ENCODE measurements around the gene REXO1.

DNA sequence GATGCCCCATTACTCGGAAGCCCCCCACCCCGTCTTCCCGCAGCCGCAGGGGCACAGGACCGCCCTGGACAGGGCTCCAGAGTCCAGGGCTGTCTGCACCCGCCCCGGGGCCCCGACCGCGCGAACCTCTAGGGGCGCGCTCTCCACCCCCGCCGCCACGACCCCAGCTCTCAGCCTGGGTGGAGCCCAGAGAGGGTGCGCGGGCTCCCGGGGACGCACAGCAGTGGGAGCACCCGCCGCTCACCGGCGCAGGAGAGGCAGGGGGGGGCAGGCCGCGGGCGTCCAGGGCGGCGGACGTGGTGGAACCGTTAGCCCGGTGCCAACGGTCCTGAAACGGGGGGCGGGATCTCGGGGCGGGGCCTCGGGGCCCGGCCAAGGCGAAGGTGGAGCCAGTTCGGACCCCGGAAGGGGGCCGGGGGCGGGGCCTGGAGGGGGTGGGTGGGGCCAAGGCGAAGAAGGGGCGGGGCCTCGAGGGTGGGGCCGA, 36.3 kb downstream of the REXO1 start, which contains the start of gene ATP8B3:
- TF ChIP-seq ZNF180 (CRISPR knock-in tag; IDR thresholded peaks at IDR 0.05; ENCODE audit: borderline replicate concordance, low read depth), result no peak
- TF ChIP-seq SP4 (CRISPR knock-in tag; IDR thresholded peaks at IDR 0.05), result no peak
- no peak for TF ChIP-seq NONO (IDR thresholded peaks at IDR 0.05)
- TF ChIP-seq NONO (CRISPR knock-in tag; conservative IDR thresholded peaks at IDR 0.05), result peak; percentile 15; the same call in 1 of the 2 replicates
- TF ChIP-seq ZNF678 (CRISPR knock-in tag; IDR thresholded peaks at IDR 0.05), result no peak
- TF ChIP-seq CTCF (CRISPR knock-in tag; IDR thresholded peaks at IDR 0.05), result peak; percentile 35; the same call in 1 of the 2 replicates
- TF ChIP-seq RFXAP (CRISPR knock-in tag; IDR thresholded peaks at IDR 0.05; ENCODE audit: borderline replicate concordance), result no peak
- no peak for TF ChIP-seq REST (IDR thresholded peaks at IDR 0.05; ENCODE audit: borderline replicate concordance in 1 of 2, low read depth in 1 of 2, low read length in 2 of 2)
- TF ChIP-seq EZH2 (conservative IDR thresholded peaks at IDR 0.05; ENCODE audit: low read depth, low read length), result no peak
- TF ChIP-seq ZNF441 (CRISPR knock-in tag; IDR thresholded peaks at IDR 0.05; ENCODE audit: borderline replicate concordance), result no peak
- no peak for TF ChIP-seq PCBP2 (optimal IDR thresholded peaks at IDR 0.05; ENCODE audit: low read depth, low read length, poor library complexity, severe bottlenecking)
- TF ChIP-seq HNF1B (CRISPR knock-in tag; IDR thresholded peaks at IDR 0.05), result no peak
- no peak for TF ChIP-seq MTA1 (CRISPR knock-in tag; IDR thresholded peaks at IDR 0.05; ENCODE audit: borderline replicate concordance)
- TF ChIP-seq POLR2A (IDR thresholded peaks at IDR 0.05; ENCODE audit: insufficient read depth in 1 of 2, low read depth in 2 of 2, low read length in 2 of 2), result no peak

Data from HepG2 (cell line).